HCT116 (cell line): Measurements from ENCODE around the gene PKP3. TPM values are rescaled to one million over a fixed set of nuclear protein-coding genes. Genes with fewer than 3 reads are reported as not detected.

Experiments used
- ATAC-seq: fragments of 200-7000 bp; cut with Tn5 transposase; 2 replicates; pipeline ENCODE4 v1.9.1; 2020; ENCODE audit warnings: mild to moderate bottlenecking, moderate library complexity
- BruUV-seq: library from RNA; stranded (reverse); fragments of 400-500 nt; replicated peaks from 2 replicates; lab custom pipeline; 2021; lab: Mats Ljungman, UMichigan
- CTCF ChIA-PET: fragments of 300-600 bp; sonication (Branson Sonifier 250); formaldehyde crosslinking; loops from one replicate; lab custom pipeline; 2021; ENCODE audit warnings: antibody characterized with exemption; lab: Charles Lee
- POLR2A ChIA-PET: fragments of 300-600, 350-600 bp; sonication (Branson Sonifier 250); formaldehyde crosslinking; loops from one replicate; lab custom pipeline; 2021; ENCODE audit warnings: antibody characterized with exemption; lab: Charles Lee
- RAD21 ChIA-PET, 2 experiments: fragments of 300-600 bp; sonication (Branson Sonifier 250); formaldehyde crosslinking; loops; one replicate each; lab custom pipeline; 2023; ENCODE audit warnings: low total read pairs in 2 of 2; ENCODE audit not compliant: uncharacterized antibody in 2 of 2, unreplicated experiment in 2 of 2, low non-redundant PET in 1 of 2; lab: Charles Lee
- DNase-seq: peaks from one replicate; pipeline ENCODE4 v3.0.0-alpha.2; 2010; ENCODE audit warnings: low read depth, low spot score
- H2AFZ ChIP-seq: fragments of 200-600 bp; shearing (Covaris generic), sonication (generic); 2 replicates; pipeline ENCODE4 v1.6.1; 2017; ENCODE audit warnings: low read depth, mixed run types, mixed read lengths, antibody characterized with exemption, low read length; ENCODE audit not compliant: poor library complexity, severe bottlenecking
- H3K27ac ChIP-seq: 2 replicates; pipeline ENCODE4 v1.5.1; 2012; ENCODE audit warnings: low read depth, low read length
- H3K27me3 ChIP-seq: fragments of 200-600 bp; sonication (generic); 2 replicates; pipeline ENCODE4 v1.6.1; 2016; ENCODE audit warnings: mixed run types, low read length, mixed read lengths; ENCODE audit not compliant: insufficient read depth
- H3K36me3 ChIP-seq, 2 experiments: fragments of 200-500 bp in 1 of 2; fragments of 200-600 bp in 1 of 2; sonication (Bioruptor generic) in 1 of 2; sonication (generic) in 1 of 2; 2 replicates each; pipeline versions ENCODE4 v1.5.1 to v1.6.1; 2014 to 2016; ENCODE audit warnings: low read length in 2 of 2, inconsistent platforms in 1 of 2, mixed read lengths in 1 of 2, mixed run types in 1 of 2; ENCODE audit not compliant: insufficient read depth in 2 of 2, control insufficient read depth in 1 of 2
- H3K4me1 ChIP-seq, 2 experiments: fragments of 200-600 bp in 1 of 2; sonication (generic) in 1 of 2; 2 replicates each; pipeline versions ENCODE4 v1.5.1 to v1.6.1; 2012 to 2017; ENCODE audit warnings: low read length in 2 of 2, inconsistent platforms in 1 of 2, mild to moderate bottlenecking in 1 of 2, mixed read lengths in 1 of 2, mixed run types in 1 of 2, moderate library complexity in 1 of 2; ENCODE audit not compliant: insufficient read depth in 2 of 2, control insufficient read depth in 1 of 2
- H3K4me2 ChIP-seq: fragments of 200-600 bp; sonication (generic); 2 replicates; pipeline ENCODE4 v1.6.1; 2017; ENCODE audit warnings: mixed run types, low read length, mixed read lengths
- H3K4me3 ChIP-seq, 2 experiments: fragments of 200-600 bp in 1 of 2; sonication (generic) in 1 of 2; replicated peaks in 1 of 2; 2 replicates each; pipeline ENCODE4 v1.5.1; 2011 to 2016; ENCODE audit warnings: low read length in 2 of 2, control low read depth in 1 of 2, low read depth in 1 of 2, mild to moderate bottlenecking in 1 of 2, mixed read lengths in 1 of 2, mixed run types in 1 of 2
- H3K79me2 ChIP-seq: fragments of 200-600 bp; sonication (generic); 2 replicates; pipeline ENCODE4 v1.6.1; 2017; ENCODE audit warnings: mild to moderate bottlenecking, mixed run types, low read length, moderate library complexity, mixed read lengths; ENCODE audit not compliant: insufficient read depth
- H3K9ac ChIP-seq: fragments of 200-600 bp; sonication (generic); 2 replicates; pipeline ENCODE4 v1.6.1; 2016; ENCODE audit warnings: low read length, mixed read lengths
- H3K9me2 ChIP-seq: fragments of 200-600 bp; sonication (generic), shearing (Covaris generic); 2 replicates; pipeline ENCODE4 v1.6.1; 2017; ENCODE audit warnings: mixed run types, mild to moderate bottlenecking, moderate library complexity; ENCODE audit not compliant: insufficient read depth
- H3K9me3 ChIP-seq, 2 experiments: fragments of 200-500 bp in 1 of 2; fragments of 200-600 bp in 1 of 2; sonication (Bioruptor generic) in 1 of 2; sonication (generic) in 1 of 2; 2 replicates each; pipeline ENCODE4 v1.6.1; 2014 to 2017; ENCODE audit warnings: low read length in 2 of 2, mixed read lengths in 2 of 2, inconsistent platforms in 1 of 2, low read depth in 1 of 2, mild to moderate bottlenecking in 1 of 2, mixed run types in 1 of 2, moderate library complexity in 1 of 2; ENCODE audit not compliant: control insufficient read depth in 1 of 2, insufficient read depth in 1 of 2
- H4K20me1 ChIP-seq: fragments of 200-600 bp; sonication (generic), shearing (Covaris generic); 2 replicates; pipeline ENCODE4 v1.6.1; 2017; ENCODE audit warnings: mixed run types, mild to moderate bottlenecking, moderate library complexity; ENCODE audit not compliant: insufficient read depth
- CBX3 ChIP-seq: IDR thresholded peaks from 2 replicates; pipeline ENCODE4 v1.6.1; 2012; ENCODE audit warnings: low read depth
- ELF1 ChIP-seq: IDR thresholded peaks from 2 replicates; pipeline ENCODE4 v1.6.1; 2012; ENCODE audit warnings: low read depth, borderline replicate concordance
- EZH2 ChIP-seq: fragments of 200-600 bp; sonication (generic); IDR thresholded peaks from 2 replicates; pipeline ENCODE4 v1.6.1; 2017; ENCODE audit warnings: antibody characterized with exemption, mixed run types
- EZH2phosphoT487 ChIP-seq: fragments of 200-600 bp; IDR thresholded peaks from 2 replicates; pipeline ENCODE4 v1.6.1; 2018; ENCODE audit warnings: antibody characterized with exemption, borderline replicate concordance
- FOSL1 ChIP-seq: IDR thresholded peaks from 2 replicates; pipeline ENCODE4 v1.6.1; 2012; ENCODE audit warnings: low read depth
- MAX ChIP-seq: IDR thresholded peaks from 2 replicates; pipeline ENCODE4 v1.6.1; 2012
- POLR2A ChIP-seq: IDR thresholded peaks from 2 replicates; pipeline ENCODE4 v1.7.0; 2011; ENCODE audit warnings: borderline replicate concordance; ENCODE audit not compliant: insufficient read depth, insufficient read length; ENCODE audit errors: extremely low read depth
- POLR2AphosphoS5 ChIP-seq: IDR thresholded peaks from 2 replicates; pipeline ENCODE4 v1.6.1; 2011; ENCODE audit warnings: mild to moderate bottlenecking, low read depth, low read length, moderate library complexity
- REST ChIP-seq: IDR thresholded peaks from 2 replicates; pipeline ENCODE4 v1.6.1; 2012; ENCODE audit warnings: low read depth
- SIN3A ChIP-seq: IDR thresholded peaks from 2 replicates; pipeline ENCODE4 v1.6.1; 2012; ENCODE audit warnings: low read depth
- SP1 ChIP-seq: IDR thresholded peaks from 2 replicates; pipeline ENCODE4 v1.6.1; 2012; ENCODE audit warnings: low read depth
- SRF ChIP-seq: IDR thresholded peaks from 2 replicates; pipeline ENCODE4 v1.6.1; 2012; ENCODE audit warnings: low read depth
- TCF7L2 ChIP-seq: IDR thresholded peaks from 2 replicates; pipeline ENCODE4 v1.7.0; 2011; ENCODE audit warnings: borderline replicate concordance, inconsistent platforms; ENCODE audit not compliant: insufficient read depth, insufficient read length; ENCODE audit errors: extremely low read depth
- YY1 ChIP-seq: IDR thresholded peaks from 2 replicates; pipeline ENCODE4 v1.6.1; 2011; ENCODE audit warnings: low read length, low read depth, moderate library complexity, mild to moderate bottlenecking; ENCODE audit not compliant: insufficient replicate concordance; ENCODE audit errors: extremely low read depth
- ZFX ChIP-seq: fragments of 450-650 bp; IDR thresholded peaks from 2 replicates; pipeline ENCODE4 v1.6.1; 2017
- ZNF274 ChIP-seq: fragments of 200-500 bp; sonication (Bioruptor generic); IDR thresholded peaks from 2 replicates; pipeline ENCODE4 v1.6.1; 2014; ENCODE audit warnings: mild to moderate bottlenecking, low read depth, low read length, inconsistent platforms
- intact Hi-C: fragments of 100-400 bp; cut with micrococcal nuclease; formaldehyde crosslinking; loops from 2 replicates; pipeline ENCODE4 v1.10.0; 2022
- total RNA-seq: library from RNA; stranded (reverse); gene quantifications from one replicate; pipeline ENCODE4 v1.2.1, GENCODE V29; 2021; ENCODE audit not compliant: unreplicated experiment

PKP3 gene
- total RNA-seq, 1 experiment from 2014 or later, result 157 TPM

DNA sequence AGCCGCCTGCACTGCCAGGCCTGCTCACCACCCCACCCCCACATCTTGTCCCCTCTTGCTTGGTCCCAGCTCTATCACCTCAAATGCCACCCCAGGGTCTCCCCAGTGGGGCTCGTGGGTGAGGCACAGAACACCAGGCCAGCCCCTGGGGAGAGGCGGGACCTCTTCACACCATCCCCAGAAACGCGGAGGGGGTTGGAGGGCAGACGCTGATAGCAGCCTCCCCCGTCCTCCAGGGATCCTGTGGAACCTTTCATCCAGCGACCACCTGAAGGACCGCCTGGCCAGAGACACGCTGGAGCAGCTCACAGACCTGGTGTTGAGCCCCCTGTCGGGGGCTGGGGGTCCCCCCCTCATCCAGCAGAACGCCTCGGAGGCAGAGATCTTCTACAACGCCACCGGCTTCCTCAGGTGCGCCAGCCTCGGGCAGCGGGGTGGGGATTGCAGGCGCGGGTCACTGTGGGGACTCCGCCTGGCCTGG is 5.8 kb downstream of the PKP3 start:
- Histone ChIP-seq H3K9me2 (no peaks in the 10 kb centered on the region), H3K27me3 (no peaks in the 10 kb centered on the region), H3K4me2 (no peak overlapping the region), H4K20me1 (no peaks in the 10 kb centered on the region), H3K4me3 (no peak overlapping the region), H3K27ac (no peak overlapping the region), H3K9ac (no peak overlapping the region), H3K9me3 (no peaks in the 10 kb centered on the region), H2AFZ (no peak overlapping the region), H3K36me3 (peaks cover 9 to 50% of the 10 kb centered on the region in 2 experiments; a peak in 3 of 4 replicates), H3K79me2 (peaks cover 28% of the 10 kb centered on the region), H3K4me1 (peaks cover 9 to 16% of the 10 kb centered on the region in 2 experiments; a peak in 3 of 4 replicates)
- RAD21 ChIA-PET, result no interaction called here
- TF ChIP-seq SP1 (no peak), MAX (no peak), POLR2AphosphoS5 (no peak), POLR2A (no peak), CBX3 (no peak), SRF (no peak), YY1 (no peak), ZFX (no peak), EZH2phosphoT487 (no peak), ZNF274 (no peak), ELF1 (no peak), EZH2 (no peak), TCF7L2 (no peak), FOSL1 (no peak), SIN3A (no peak), REST (no peak)
- CTCF ChIA-PET, result no interaction called here
- ATAC-seq, result no peak
- DNase-seq, result no peak
- intact Hi-C loops, result loop anchor here (10.0 kb wide), 1 partner anchor 95 kb away; the partner anchor contains the start of gene IFITM2
- no TSS peak for BruUV-seq
- POLR2A ChIA-PET, result no interaction called here
